D341Med (cell line): ENCODE measurements around the gene DXO.
"Not testable (repeated sequence)": the region's sequence is repeated elsewhere in the genome, so short reads cannot be mapped to it uniquely, and the experiment has no call there.

ENCODE experiments used
- DNase-seq: peaks from one replicate; pipeline ENCODE4 v3.0.0; 2012; ENCODE audit warnings: low spot score

DXO gene

DNA sequence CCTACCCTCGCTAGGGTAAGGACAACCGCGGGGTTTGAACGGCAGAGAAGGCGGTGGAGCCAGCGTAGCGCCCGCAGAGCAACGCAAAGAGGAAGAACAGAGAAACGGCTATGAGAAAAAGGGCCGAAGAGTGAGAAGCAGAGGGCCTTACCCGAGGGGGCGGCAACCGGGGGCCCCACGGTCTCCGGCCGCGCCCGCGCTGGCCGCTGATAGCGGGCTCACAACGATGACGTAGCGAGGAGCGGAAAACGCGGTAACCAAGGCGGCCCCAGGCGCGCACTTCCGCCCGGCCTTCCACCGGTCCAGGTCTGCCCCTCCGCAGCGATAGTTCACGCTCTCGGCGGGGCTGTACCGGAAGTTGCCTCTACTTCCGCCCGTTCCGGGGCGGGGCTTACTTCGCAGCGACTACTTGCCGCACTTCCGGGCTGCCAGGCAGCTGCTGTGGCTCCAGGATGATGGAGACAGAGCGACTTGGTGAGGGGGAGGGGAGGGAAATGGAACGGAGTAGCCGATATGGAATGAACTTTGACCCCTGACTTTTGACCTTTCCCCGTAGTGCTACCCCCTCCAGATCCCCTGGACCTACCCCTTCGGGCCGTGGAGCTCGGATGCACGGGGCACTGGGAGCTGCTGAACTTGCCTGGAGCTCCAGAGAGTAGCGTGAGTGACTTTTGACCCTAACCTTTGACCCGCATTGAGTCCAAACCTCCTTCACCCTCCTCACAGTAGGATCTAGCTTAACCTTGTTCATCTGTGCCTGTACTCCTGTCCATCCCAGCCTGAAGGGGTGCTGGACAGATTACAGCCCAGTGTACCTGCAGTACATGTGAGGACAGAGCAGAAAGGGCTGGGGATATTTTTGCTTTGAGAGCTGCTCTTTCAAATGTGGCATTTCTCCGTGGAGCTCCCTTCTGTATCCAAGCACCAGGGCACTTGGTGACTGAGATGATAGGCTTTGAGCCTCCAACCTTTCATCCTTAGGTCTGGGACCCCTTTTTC lies 12.9 kb downstream of the DXO start, which contains the start of the genes NELFE and SKIC2:
NELFE (minus strand) TSS at position 231 of the 999 bp plus-strand sequence. CDS start 525 bp downstream, outside the sequence.
SKIC2 (plus strand) TSS at position 435 of the 999 bp plus-strand sequence; CDS start at position 453, 18 bp downstream.
- DNase-seq, result peak; percentile 99

DNA sequence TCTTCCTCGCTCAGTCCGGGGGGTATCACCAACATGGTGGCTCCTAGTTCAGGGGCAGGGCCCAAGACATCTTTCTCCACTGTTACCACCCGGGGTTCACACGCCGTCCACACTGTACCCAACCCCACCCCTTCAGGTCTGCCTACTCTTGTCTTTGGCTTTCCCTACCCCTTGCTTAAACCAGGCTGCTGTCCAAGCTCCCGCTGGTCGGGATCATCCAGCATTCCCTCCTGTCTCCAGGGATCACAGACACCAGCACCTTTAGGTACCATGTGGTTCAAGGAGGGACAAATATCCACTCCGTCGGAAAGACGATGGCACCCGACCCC lies 13.6 kb downstream of the DXO start:
- DNase-seq, result no peak

DNA sequence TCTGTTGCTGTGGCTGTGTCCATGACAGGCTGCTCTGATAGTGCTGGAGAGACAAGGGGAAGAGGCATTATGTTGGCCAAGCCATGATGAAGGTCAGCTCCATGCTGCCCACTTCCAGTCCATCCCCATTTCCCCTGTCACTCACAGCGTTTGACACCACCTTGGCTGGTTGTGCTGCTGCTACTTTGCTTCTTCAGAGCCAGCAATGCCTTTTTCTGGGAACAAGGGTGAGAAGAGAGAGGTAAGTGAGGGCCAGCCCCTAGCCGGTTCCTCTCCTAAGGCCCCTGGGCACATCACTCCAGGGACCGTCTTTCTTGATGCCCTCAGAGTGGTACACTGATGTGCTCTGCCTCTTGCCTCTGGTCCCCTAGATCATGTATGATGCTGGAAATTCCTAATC lies 15.1 kb downstream of the DXO start:
- DNase-seq, result no peak

GRCh38 chr6:31954511-31954910 lies 17.4 kb downstream of the DXO start:
- DNase-seq, result no peak

- no peak for DNase-seq
These were observed 19.0 kb downstream of the DXO start for GRCh38 chr6:31952890-31953289.

- DNase-seq, result peak; percentile 63
These were observed 19.7 kb downstream of the DXO start for GRCh38 chr6:31952140-31952805.

- DNase-seq, result no peak
These were observed 21.9 kb downstream of the DXO start for GRCh38 chr6:31949926-31950548.

DNA sequence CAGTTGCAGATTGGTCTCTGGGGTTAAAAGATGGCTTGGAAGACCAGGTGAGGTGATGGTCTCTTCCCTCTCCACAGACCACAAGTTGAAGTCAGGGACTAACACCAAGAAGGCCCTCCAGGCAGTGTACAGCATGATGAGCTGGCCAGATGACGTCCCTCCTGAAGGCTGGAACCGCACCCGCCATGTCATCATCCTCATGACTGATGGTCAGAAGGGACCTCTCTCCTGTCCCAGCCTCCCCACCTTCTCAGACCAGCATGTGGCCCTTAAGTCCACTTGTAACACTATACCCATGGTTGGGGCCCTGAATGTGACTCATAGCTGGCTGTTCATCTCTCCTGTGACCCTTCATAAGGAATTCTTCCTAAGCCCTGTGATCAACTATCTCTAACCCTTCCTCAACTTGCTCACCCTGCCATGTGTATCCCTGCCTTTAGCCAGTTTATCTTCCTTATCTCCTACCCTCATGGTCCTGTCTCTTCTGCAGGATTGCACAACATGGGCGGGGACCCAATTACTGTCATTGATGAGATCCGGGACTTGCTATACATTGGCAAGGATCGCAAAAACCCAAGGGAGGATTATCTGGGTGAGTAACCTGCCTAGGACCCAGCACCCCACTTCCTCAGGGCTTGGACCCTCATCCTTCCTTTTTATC lies 23.1 kb downstream of the DXO start:
- DNase-seq, result no peak

- no peak for DNase-seq
These were observed 23.6 kb downstream of the DXO start for GRCh38 chr6:31948306-31948705.

DNA sequence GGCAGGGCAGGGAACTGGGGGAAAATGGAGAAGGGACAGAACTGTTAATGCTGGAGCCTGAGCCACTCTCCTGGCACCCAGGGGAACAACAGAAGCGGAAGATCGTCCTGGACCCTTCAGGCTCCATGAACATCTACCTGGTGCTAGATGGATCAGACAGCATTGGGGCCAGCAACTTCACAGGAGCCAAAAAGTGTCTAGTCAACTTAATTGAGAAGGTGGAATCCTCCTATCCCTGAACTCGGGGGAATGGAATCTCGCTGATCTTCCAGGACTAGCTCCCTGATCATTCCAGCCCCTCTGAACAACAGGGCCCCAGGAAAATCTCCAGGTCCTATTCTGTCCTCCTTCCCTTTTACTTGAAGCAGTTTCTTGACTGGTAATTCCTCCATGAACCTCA lies 24.1 kb downstream of the DXO start:
- DNase-seq, result no peak

DNA sequence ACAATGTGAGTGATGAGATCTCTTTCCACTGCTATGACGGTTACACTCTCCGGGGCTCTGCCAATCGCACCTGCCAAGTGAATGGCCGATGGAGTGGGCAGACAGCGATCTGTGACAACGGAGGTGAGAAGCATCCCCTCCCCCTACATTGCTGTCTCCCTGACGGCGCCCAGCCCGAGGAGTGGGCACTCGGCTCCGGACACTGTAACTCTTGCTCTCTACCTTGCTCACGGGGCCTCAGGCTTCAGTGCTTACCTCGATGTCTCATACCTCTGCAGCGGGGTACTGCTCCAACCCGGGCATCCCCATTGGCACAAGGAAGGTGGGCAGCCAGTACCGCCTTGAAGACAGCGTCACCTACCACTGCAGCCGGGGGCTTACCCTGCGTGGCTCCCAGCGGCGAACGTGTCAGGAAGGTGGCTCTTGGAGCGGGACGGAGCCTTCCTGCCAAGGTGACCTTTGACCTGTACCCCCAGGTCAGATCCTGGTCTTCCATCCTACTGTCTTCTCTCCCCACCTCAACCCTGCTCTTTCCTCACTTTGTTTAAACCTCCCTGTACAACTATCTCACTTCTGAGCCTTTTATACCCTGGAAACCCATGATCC lies 24.8 kb downstream of the DXO start:
- no peak for DNase-seq

GRCh38 chr6:31946370-31946885 lies 25.5 kb downstream of the DXO start:
- no peak for DNase-seq

DNA sequence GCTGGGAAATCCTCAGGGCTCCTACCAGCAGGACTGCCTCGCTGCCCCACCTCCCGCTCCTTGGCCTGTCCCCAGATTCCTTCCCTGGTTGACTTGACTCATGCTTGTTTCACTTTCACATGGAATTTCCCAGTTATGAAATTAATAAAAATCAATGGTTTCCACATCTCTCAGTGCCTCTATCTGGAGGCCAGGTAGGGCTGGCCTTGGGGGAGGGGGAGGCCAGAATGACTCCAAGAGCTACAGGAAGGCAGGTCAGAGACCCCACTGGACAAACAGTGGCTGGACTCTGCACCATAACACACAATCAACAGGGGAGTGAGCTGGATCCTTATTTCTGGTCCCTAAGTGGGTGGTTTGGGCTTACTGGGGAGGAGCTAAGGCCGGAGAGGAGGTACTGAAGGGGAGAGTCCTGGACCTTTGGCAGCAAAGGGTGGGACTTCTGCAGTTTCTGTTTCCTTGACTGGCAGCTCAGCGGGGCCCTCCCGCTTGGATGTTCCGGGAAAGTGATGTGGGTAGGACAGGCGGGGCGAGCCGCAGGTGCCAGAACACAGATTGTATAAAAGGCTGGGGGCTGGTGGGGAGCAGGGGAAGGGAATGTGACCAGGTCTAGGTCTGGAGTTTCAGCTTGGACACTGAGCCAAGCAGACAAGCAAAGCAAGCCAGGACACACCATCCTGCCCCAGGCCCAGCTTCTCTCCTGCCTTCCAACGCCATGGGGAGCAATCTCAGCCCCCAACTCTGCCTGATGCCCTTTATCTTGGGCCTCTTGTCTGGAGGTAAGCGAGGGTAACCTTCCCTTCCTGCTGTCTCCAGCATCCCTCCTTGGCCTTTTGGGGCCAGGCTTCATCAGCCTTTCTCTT lies 26.2 kb downstream of the DXO start, which contains the start of gene CFB:
CFB (plus strand) TSS at position 589 of the 863 bp plus-strand sequence; CDS start at position 716, 127 bp downstream.
- DNase-seq, result no peak

DNA sequence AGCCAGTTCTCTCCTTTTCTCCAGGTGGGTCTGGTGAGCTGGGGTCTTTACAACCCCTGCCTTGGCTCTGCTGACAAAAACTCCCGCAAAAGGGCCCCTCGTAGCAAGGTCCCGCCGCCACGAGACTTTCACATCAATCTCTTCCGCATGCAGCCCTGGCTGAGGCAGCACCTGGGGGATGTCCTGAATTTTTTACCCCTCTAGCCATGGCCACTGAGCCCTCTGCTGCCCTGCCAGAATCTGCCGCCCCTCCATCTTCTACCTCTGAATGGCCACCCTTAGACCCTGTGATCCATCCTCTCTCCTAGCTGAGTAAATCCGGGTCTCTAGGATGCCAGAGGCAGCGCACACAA lies 26.8 kb downstream of the DXO start:
- DNase-seq, result no peak

DNA sequence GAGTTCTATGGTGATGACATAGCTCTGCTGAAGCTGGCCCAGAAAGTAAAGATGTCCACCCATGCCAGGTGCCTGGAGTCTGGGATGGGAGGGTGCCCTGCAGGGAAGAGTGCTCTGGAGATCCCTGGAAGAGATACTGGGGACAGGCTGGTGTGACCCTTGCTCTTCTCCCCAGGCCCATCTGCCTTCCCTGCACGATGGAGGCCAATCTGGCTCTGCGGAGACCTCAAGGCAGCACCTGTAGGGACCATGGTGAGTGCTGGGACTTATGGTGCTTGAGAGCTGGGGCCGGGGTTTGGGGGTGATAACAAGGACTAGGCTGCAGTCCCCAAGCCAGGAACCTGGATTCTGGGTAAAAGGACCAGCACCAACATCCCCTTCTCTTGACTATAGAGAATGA lies 28.2 kb downstream of the DXO start:
- no peak for DNase-seq

DNA sequence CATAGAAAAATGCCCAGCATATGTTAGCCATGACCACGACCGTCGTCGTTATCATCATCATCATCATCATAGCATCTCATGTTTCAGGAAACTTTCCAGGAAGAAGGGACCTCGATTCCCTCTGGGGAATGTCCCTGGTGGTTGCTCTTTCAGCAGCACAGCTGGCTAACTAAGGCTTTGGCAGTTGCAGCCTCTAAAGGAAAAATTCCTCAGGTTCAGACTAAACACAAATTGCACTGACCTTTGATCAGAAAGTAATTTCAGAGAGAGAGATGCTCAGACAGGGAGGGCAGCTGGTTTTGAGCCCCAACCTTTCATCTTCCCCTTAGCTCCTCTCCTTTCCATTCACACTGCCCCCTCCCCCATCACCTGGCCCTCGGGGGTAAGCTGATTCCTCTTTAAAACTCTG lies 31.7 kb downstream of the DXO start:
- DNase-seq, result no peak

- DNase-seq, result no peak
These were observed 36.1 kb downstream of the DXO start for GRCh38 chr6:31935823-31936222.

DNA sequence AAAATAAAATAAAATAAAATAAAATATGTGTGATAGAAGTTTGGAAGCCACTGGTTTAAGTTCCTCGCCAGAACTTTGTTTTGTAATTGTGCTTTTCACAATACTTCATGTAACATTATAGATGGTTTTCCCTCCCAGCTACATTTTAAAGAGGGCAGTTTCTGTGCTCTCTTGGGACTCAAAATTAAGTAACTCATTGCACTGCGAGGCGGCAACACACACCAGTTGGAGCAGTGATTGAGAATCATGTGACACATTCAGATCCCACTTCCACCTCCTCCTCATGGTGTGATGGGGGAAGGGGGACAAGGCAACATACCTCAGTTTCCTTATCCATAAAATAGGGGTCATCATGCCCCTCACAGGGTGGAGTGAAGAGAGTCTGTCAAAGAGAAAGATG lies 36.9 kb downstream of the DXO start:
- no peak for DNase-seq

DNA sequence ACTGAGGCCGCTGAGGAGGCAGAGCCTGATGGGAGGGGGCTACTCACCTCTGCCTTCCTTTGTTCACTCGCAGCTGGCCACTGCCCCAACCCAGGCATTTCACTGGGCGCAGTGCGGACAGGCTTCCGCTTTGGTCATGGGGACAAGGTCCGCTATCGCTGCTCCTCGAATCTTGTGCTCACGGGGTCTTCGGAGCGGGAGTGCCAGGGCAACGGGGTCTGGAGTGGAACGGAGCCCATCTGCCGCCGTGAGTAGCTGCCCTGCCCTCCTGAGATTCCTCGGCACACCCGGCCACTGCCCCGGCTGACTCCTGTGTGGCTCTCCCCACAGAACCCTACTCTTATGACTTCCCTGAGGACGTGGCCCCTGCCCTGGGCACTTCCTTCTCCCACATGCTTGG lies 38.4 kb downstream of the DXO start:
- no peak for DNase-seq

DNA sequence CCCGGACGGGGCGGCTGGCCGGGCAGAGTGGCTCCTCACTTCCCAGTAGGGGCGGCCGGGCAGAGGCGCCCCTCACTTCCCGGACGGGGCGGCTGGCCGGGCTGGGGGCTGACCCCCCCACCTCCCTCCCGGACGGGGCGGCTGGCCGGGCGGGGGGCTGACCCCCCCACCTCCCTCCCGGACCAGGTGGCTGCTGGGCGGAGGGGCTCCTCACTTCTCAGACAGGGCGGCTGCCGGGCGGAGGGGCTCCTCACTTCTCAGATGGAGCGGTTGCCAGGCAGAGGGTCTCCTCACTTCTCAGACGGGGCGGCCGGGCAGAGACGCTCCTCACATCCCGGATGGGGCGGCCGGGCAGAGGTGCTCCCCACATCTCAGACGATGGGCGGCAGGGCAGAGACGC lies 39.8 kb downstream of the DXO start:
- DNase-seq, result not testable (repeated sequence)
